Thoracic aorta (tissue), 2 donors: ENCODE results near the gene ST6GALNAC3. TPM values are rescaled to one million over a fixed set of nuclear protein-coding genes. Genes with fewer than 3 reads are reported as not detected.

Experiments
- ATAC-seq: fragments of 150-250 bp; one replicate; pipeline ENCODE4 v1.8.0; 2017; ENCODE audit warnings: low read depth; ENCODE audit not compliant: insufficient number of reproducible peaks, low FRiP score
- DNase-seq: peaks from one replicate; pipeline ENCODE4 v3.0.0-alpha.2; 2020; ENCODE audit warnings: low spot score
- H3K27ac ChIP-seq, 2 donors: fragments of 200-600 bp; sonication (generic); 1 replicate in 1 of 2; 2 replicates in 1 of 2; pipeline ENCODE4 v1.5.1; 2016; ENCODE audit warnings: mild to moderate bottlenecking in 2 of 2, moderate library complexity in 2 of 2
- H3K27me3 ChIP-seq: fragments of 200-600 bp; sonication (generic); replicated peaks from 2 replicates; pipeline ENCODE4 v1.6.0; 2016; ENCODE audit warnings: mild to moderate bottlenecking; ENCODE audit not compliant: insufficient read depth
- H3K36me3 ChIP-seq: fragments of 200-600 bp; sonication (generic); one replicate; pipeline ENCODE4 v1.5.1; 2016
- H3K4me1 ChIP-seq, 2 donors: fragments of 200-600 bp; sonication (generic); 1 replicate in 1 of 2; 2 replicates in 1 of 2; pipeline versions ENCODE4 v1.5.1 to v1.6.0; 2016; ENCODE audit warnings: low read depth in 2 of 2, mild to moderate bottlenecking in 1 of 2; ENCODE audit not compliant: control insufficient read depth in 1 of 2
- H3K4me3 ChIP-seq: fragments of 200-600 bp; sonication (generic); 2 replicates; pipeline ENCODE4 v1.5.1; 2016; ENCODE audit warnings: mild to moderate bottlenecking
- H3K9me3 ChIP-seq: fragments of 200-600 bp; sonication (generic); 2 replicates; pipeline ENCODE4 v1.5.1; 2016
- total RNA-seq, 2 donors: library from RNA; depleted of rRNA; stranded (reverse); fragments of >200 nt; gene quantifications; one replicate each; pipeline versions ENCODE4 v1.1.0 to v1.2.3, GENCODE V29; 2016
- TF ChIP-seq, protein P1 (sequence below): fragments of 200-600 bp; sonication (generic); IDR thresholded peaks from one replicate; pipeline ENCODE4 v1.5.1; 2019; ENCODE audit warnings: antibody characterized with exemption

Gene ST6GALNAC3
- total RNA-seq, 2 donors from 2014 or later = 1.4 to 9.5 TPM

DNA sequence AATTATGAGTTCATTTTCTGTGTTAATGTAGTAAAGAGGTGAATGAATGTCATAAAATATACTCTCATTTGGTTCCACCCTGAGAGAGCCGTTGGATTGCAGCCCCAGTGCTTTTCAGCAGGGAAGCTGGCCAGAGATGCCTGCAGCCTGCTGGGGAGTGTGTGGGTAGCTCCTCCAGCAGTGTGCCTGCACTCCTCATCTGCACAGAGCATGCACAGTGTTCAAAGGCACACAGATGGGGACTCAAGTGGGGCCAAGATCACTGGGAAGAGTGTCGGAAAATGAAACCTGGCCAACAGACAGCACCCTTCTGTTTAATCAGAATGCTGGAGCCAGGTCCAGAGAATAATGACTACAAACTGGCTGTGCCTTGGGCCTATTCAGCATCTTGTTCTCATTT, 206.8 kb downstream of the ST6GALNAC3 start:
- ATAC-seq (no peak), DNase-seq (no peak)
- Histone ChIP-seq H3K4me3 (no peak overlapping the region), H3K27ac (no peak overlapping the region), H3K27me3 (no peaks in the 10 kb centered on the region), H3K36me3 (no peaks in the 10 kb centered on the region), H3K9me3 (no peaks in the 10 kb centered on the region), H3K4me1 (no peaks in the 10 kb centered on the region)
- TF ChIP-seq, protein P1, sequence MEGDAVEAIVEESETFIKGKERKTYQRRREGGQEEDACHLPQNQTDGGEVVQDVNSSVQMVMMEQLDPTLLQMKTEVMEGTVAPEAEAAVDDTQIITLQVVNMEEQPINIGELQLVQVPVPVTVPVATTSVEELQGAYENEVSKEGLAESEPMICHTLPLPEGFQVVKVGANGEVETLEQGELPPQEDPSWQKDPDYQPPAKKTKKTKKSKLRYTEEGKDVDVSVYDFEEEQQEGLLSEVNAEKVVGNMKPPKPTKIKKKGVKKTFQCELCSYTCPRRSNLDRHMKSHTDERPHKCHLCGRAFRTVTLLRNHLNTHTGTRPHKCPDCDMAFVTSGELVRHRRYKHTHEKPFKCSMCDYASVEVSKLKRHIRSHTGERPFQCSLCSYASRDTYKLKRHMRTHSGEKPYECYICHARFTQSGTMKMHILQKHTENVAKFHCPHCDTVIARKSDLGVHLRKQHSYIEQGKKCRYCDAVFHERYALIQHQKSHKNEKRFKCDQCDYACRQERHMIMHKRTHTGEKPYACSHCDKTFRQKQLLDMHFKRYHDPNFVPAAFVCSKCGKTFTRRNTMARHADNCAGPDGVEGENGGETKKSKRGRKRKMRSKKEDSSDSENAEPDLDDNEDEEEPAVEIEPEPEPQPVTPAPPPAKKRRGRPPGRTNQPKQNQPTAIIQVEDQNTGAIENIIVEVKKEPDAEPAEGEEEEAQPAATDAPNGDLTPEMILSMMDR = no peak

DNA sequence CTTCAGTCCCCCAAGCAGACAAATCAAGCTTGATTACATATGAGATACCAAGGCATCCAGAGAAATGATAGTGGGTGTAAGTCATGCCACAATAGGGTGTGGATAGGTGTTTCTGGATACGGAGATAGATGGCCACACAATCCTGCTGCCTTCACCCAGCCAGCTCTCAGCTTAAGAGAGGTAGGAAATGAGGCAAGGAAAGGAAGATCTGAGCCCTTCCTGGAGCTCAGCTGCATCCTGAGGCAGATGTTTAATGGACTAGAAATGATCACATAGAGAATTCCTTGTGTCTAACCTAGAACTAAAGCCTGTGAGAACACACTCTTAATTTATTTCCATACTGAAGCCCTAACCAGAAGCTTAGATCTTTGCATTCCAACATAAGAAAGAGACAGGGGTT, 210.3 kb downstream of the ST6GALNAC3 start:
- no peak overlapping the region for H3K4me3 ChIP-seq
- ATAC-seq (no peak), DNase-seq (no peak)
- H3K36me3 ChIP-seq = no peaks in the 10 kb centered on the region
- no peaks in the 10 kb centered on the region for H3K4me1 ChIP-seq
- H3K27ac ChIP-seq = no peak overlapping the region
- TF ChIP-seq, protein P1 = no peak
- no peaks in the 10 kb centered on the region for H3K27me3 ChIP-seq
- H3K9me3 ChIP-seq = no peaks in the 10 kb centered on the region

DNA sequence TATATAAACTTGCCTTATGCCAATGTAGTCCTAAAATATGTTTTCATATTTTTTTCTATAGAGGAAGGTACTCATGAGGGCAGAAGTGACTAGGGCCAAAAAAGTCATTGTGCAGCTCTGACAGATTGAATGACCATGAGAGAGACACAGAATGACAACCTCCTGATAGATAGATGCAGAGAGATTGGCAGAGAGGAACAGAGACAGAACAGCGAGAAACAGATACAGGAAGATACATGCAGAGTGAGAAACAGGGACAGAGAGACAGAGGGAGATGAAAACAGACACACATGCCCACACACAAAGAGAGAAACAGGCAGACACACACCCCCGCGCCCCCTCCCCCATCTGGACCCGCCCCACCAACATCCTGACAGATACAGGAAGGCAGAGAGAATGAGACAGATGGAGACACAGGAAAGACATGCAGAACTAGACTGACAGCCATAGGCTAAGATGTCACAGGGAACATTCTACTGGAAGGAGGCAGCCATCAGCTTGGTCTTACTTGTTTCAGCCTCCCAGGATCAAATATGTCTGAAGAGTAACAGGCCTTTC, 211.1 kb downstream of the ST6GALNAC3 start:
- TF ChIP-seq, protein P1 = no peak

DNA sequence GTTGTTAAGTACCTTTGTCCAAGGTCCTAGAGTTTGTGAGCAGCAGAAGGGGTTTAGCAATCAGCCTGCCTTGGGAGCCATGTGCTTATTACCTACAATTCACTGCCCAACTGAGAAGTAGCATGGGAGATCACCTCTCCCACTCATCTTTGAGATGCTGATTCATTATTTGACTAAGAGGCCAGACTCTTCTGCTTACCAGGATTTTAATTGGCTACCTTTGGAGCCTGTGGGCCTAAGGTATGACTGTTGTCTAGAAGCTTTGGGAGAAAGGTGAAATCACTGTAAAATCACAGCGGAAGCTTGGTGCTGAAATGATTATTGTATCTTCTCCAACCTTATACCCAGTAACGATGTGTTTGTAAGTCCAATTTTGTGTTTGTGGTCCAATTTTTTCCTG, 213.4 kb downstream of the ST6GALNAC3 start:
- ATAC-seq (no peak), DNase-seq (no peak)
- Histone ChIP-seq H3K4me3 (no peak overlapping the region), H3K9me3 (no peaks in the 10 kb centered on the region), H3K36me3 (no peaks in the 10 kb centered on the region), H3K4me1 (no peaks in the 10 kb centered on the region), H3K27ac (no peak overlapping the region), H3K27me3 (no peaks in the 10 kb centered on the region)
- TF ChIP-seq, protein P1 = no peak

More for the DNA sequence above, 211.1 kb downstream of the ST6GALNAC3 start:
- no peak overlapping the region for H3K27ac ChIP-seq
- DNase-seq (no peak), ATAC-seq (no peak)
- H3K4me3 ChIP-seq = no peak overlapping the region
- H3K9me3 ChIP-seq = no peaks in the 10 kb centered on the region
- no peaks in the 10 kb centered on the region for H3K27me3 ChIP-seq
- no peaks in the 10 kb centered on the region for H3K36me3 ChIP-seq
- no peaks in the 10 kb centered on the region for H3K4me1 ChIP-seq

DNA sequence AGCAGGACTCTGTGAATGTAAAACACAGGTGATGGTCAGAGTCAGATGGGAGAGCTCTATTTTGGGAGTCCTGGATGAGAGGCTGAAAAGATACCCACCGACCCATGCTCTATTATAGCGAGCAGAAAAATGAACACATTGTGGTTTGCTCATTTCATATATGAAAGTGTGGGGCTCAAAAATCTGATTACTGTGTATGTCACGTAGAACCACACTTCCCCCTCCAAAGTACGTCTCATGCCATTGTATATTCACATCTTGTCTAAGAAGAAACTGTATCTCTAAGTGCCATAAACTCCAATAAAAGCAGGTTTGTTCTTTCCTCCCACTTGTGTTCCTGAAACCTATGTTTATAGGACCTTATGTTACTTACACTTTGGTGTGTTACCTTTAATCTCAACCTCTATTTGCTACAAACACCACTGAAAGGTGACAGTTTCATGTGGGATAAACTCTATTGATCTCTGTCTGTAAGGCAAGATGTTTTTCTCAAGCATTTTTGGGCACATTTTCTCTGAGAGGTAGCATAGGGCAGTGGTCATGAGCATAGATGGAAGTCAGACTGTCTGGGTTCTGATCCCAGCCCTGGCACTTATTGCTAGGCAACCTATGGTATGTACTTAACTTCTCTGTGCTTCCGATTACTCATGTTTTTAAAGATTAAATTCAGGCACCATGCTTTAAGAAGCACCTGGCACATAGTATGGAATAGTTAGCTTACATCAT, 214.4 kb downstream of the ST6GALNAC3 start:
- H3K4me3 ChIP-seq = no peak overlapping the region
- no peaks in the 10 kb centered on the region for H3K9me3 ChIP-seq
- DNase-seq (no peak), ATAC-seq (no peak)
- no peaks in the 10 kb centered on the region for H3K27me3 ChIP-seq
- no peaks in the 10 kb centered on the region for H3K36me3 ChIP-seq
- TF ChIP-seq, protein P1 = no peak
- H3K4me1 ChIP-seq = no peaks in the 10 kb centered on the region
- H3K27ac ChIP-seq = no peak overlapping the region
